PC-9 (cell line): ENCODE measurements around the gene MRPS25. TPM values are rescaled to one million over a fixed set of nuclear protein-coding genes. Genes with fewer than 3 reads are reported as not detected.

Experiments
- BruUV-seq: library from RNA; stranded (reverse); fragments of 400-500 nt; replicated peaks from 2 replicates; lab custom pipeline; 2021; lab: Mats Ljungman, UMichigan
- CTCF ChIA-PET: fragments of 300-600 bp; sonication (Branson Sonifier 250); formaldehyde crosslinking; loops from one replicate; lab custom pipeline; 2022; ENCODE audit warnings: antibody characterized with exemption; lab: Charles Lee
- POLR2A ChIA-PET: fragments of 300-600 bp; sonication (Branson Sonifier 250); formaldehyde crosslinking; loops from one replicate; lab custom pipeline; 2022; ENCODE audit warnings: antibody characterized with exemption; ENCODE audit not compliant: unreplicated experiment; lab: Charles Lee
- DNase-seq, 2 experiments: peaks; one replicate each; pipeline versions ENCODE4 v3.0.0 to v3.0.0-alpha.2; 2015 to 2022; ENCODE audit warnings: mixed read lengths in 1 of 2
- H2AFZ ChIP-seq: fragments of 200-600 bp; sonication (generic); 2 replicates; pipeline ENCODE4 v1.8.1; 2017; ENCODE audit warnings: antibody characterized with exemption
- H3F3A ChIP-seq: fragments of 200-600 bp; sonication (generic); 2 replicates; pipeline ENCODE4 v1.8.1; 2017; ENCODE audit warnings: antibody characterized with exemption, mild to moderate bottlenecking, low read depth; ENCODE audit not compliant: insufficient read depth
- H3K27ac ChIP-seq: fragments of 200-600 bp; sonication (generic); 2 replicates; pipeline ENCODE4 v1.6.1; 2016; ENCODE audit warnings: mixed run types
- H3K27me3 ChIP-seq: fragments of 200-600 bp; sonication (generic); 2 replicates; pipeline ENCODE4 v1.6.1; 2016; ENCODE audit warnings: low read depth, mixed run types; ENCODE audit not compliant: insufficient read depth
- H3K36me3 ChIP-seq: fragments of 200-600 bp; sonication (generic); 2 replicates; pipeline ENCODE4 v1.6.1; 2016; ENCODE audit warnings: low read depth, mixed run types
- H3K4me1 ChIP-seq: fragments of 200-600 bp; sonication (generic); replicated peaks from 2 replicates; pipeline ENCODE4 v1.6.1; 2016; ENCODE audit warnings: mixed run types; ENCODE audit not compliant: insufficient read depth
- H3K4me2 ChIP-seq: fragments of 200-600 bp; sonication (generic); 2 replicates; pipeline ENCODE4 v1.6.1; 2017; ENCODE audit warnings: mixed run types
- H3K4me3 ChIP-seq: fragments of 200-600 bp; sonication (generic); 2 replicates; pipeline ENCODE4 v1.6.1; 2016; ENCODE audit warnings: mixed run types
- H3K79me2 ChIP-seq: fragments of 200-600 bp; sonication (generic); 2 replicates; pipeline ENCODE4 v1.6.1; 2017; ENCODE audit warnings: low read depth, mixed run types
- H3K9me2 ChIP-seq: fragments of 200-600 bp; sonication (generic); 2 replicates; pipeline ENCODE4 v1.8.1; 2017; ENCODE audit warnings: mild to moderate bottlenecking; ENCODE audit not compliant: insufficient read depth
- H3K9me3 ChIP-seq: fragments of 200-600 bp; sonication (generic); 2 replicates; pipeline ENCODE4 v1.8.1; 2016; ENCODE audit warnings: low read depth; ENCODE audit not compliant: insufficient read depth
- H4K20me1 ChIP-seq: fragments of 200-600 bp; sonication (generic); 2 replicates; pipeline ENCODE4 v1.8.1; 2017; ENCODE audit not compliant: insufficient read depth
- EZH2 ChIP-seq: fragments of 200-600 bp; sonication (generic); IDR thresholded peaks from 2 replicates; pipeline ENCODE4 v1.8.0; 2017; ENCODE audit warnings: antibody characterized with exemption, low read depth
- intact Hi-C: fragments of 100-400 bp; cut with micrococcal nuclease; formaldehyde crosslinking; loops from one replicate; pipeline ENCODE4 v1.10.0; 2022; ENCODE audit not compliant: unreplicated experiment
- total RNA-seq: library from RNA; stranded (reverse); gene quantifications from 2 replicates; pipeline ENCODE4 v1.2.3, GENCODE V29; 2021
- TF ChIP-seq, protein P1 (sequence below): fragments of 200-600 bp; sonication (generic); conservative IDR thresholded peaks from 2 replicates; pipeline ENCODE4 v1.6.1; 2017; ENCODE audit warnings: mixed run types, antibody characterized with exemption, mild to moderate bottlenecking, moderate library complexity

The MRPS25 gene
- total RNA-seq, 1 experiment from 2014 or later, result 47.8 TPM

DNA sequence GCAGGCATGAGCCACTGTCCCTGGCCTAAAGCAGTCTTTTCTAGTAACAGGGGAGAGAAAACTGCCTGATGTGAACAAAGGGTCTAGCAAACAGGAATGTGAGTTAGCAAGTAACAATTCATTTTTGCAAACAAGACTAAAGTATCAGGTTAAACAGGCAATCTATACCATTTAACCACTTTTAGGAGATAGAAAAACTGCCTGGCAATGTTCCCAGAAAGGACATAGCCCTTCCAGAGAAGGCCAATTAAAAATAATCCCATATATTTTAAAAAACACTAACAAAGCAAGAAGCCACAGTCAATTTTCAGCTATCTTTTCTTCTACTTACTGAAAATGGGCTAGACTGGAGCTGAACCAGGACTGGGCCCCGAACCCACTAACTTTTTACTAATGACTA is 27.6 kb upstream of the MRPS25 start:
- no peak overlapping the region for H2AFZ ChIP-seq
- H3K9me2 ChIP-seq, result no peaks in the 10 kb centered on the region
- H3K27me3 ChIP-seq, result no peaks in the 10 kb centered on the region
- ChIA-PET CTCF (interaction anchor here (0.7 kb wide), 1 partner anchor 11 kb away, joined by 5 read pairs; no protein-coding TSS in a partner anchor), POLR2A (no interaction called here)
- H3K9me3 ChIP-seq, result no peaks in the 10 kb centered on the region
- H3F3A ChIP-seq, result peaks cover 3% of the 10 kb centered on the region; the same call in 1 of the 2 replicates
- H3K4me2 ChIP-seq, result no peak overlapping the region
- peaks cover 14% of the 10 kb centered on the region for H3K79me2 ChIP-seq
- no peak for DNase-seq
- H3K4me3 ChIP-seq, result no peak overlapping the region
- TF ChIP-seq, protein P1, sequence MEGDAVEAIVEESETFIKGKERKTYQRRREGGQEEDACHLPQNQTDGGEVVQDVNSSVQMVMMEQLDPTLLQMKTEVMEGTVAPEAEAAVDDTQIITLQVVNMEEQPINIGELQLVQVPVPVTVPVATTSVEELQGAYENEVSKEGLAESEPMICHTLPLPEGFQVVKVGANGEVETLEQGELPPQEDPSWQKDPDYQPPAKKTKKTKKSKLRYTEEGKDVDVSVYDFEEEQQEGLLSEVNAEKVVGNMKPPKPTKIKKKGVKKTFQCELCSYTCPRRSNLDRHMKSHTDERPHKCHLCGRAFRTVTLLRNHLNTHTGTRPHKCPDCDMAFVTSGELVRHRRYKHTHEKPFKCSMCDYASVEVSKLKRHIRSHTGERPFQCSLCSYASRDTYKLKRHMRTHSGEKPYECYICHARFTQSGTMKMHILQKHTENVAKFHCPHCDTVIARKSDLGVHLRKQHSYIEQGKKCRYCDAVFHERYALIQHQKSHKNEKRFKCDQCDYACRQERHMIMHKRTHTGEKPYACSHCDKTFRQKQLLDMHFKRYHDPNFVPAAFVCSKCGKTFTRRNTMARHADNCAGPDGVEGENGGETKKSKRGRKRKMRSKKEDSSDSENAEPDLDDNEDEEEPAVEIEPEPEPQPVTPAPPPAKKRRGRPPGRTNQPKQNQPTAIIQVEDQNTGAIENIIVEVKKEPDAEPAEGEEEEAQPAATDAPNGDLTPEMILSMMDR, result no peak
- TF ChIP-seq EZH2, result no peak
- no TSS peak for BruUV-seq
- intact Hi-C loops, result no loop called here
- H3K27ac ChIP-seq, result no peak overlapping the region
- H4K20me1 ChIP-seq, result no peaks in the 10 kb centered on the region
- peaks cover 12% of the 10 kb centered on the region; the same call in 1 of the 2 replicates for H3K36me3 ChIP-seq
- H3K4me1 ChIP-seq, result peaks cover 3% of the 10 kb centered on the region

DNA sequence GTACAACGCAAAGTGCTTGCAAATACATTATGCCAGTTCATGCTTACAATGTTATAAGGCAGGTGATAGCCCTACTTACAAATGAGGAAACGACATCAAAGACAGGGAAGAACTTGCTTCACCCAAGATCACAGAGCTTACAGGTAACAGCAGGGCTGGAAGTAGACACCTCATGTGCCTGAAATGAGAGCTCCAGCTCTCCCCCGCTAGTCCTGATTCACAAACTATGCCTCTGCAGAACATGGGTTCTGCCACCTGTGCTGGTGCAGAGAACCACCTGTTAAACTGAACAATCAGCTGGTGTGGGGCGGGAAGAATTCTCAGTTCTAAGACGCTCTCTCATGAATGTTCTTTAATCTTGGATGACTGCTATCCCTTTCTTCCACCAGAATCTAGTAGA is 26.5 kb upstream of the MRPS25 start:
- ChIA-PET CTCF (no interaction called here), POLR2A (no interaction called here)
- Histone ChIP-seq H3K9me3 (no peaks in the 10 kb centered on the region), H2AFZ (no peak overlapping the region), H3K27ac (no peak overlapping the region), H3K36me3 (peaks cover 12% of the 10 kb centered on the region; the same call in 1 of the 2 replicates), H3K4me3 (no peak overlapping the region), H3K4me2 (no peak overlapping the region), H3K4me1 (no peaks in the 10 kb centered on the region), H4K20me1 (no peaks in the 10 kb centered on the region), H3K27me3 (no peaks in the 10 kb centered on the region), H3K9me2 (no peaks in the 10 kb centered on the region), H3F3A (peaks cover 3% of the 10 kb centered on the region; the same call in 1 of the 2 replicates), H3K79me2 (peaks cover 2% of the 10 kb centered on the region; the same call in 1 of the 2 replicates)
- no TSS peak for BruUV-seq
- TF ChIP-seq, protein P1, result no peak
- no peak for TF ChIP-seq EZH2
- intact Hi-C loops, result no loop called here
- DNase-seq, result no peak

DNA sequence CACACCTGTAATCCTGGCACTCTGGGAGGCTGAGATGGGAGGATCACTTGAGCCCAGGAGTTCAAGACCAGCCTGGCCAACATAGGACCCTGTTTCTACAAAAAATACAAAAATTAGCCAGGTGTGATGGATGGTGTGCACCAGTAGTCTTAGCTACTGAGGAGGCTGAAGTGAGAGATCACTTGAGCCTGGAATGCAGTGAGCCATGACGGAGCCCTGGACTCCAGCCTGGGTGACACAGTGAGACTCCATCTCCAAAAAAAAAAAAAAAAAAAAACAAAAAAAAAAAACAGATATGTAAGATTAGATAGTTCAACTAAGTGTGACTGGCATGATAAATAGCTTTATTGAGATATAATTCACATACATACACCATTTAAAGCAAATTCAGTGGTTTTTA is 24.1 kb upstream of the MRPS25 start:
- BruUV-seq, result no TSS peak
- ChIA-PET POLR2A (no interaction called here), CTCF (no interaction called here)
- no peak overlapping the region for H3K27ac ChIP-seq
- intact Hi-C loops, result no loop called here
- DNase-seq, result no peak
- H4K20me1 ChIP-seq, result no peaks in the 10 kb centered on the region
- no peaks in the 10 kb centered on the region for H3K27me3 ChIP-seq
- no peak overlapping the region for H3K4me3 ChIP-seq
- no peaks in the 10 kb centered on the region for H3K9me3 ChIP-seq
- no peaks in the 10 kb centered on the region for H3K79me2 ChIP-seq
- no peak overlapping the region for H3K4me2 ChIP-seq
- no peak overlapping the region for H2AFZ ChIP-seq
- H3K4me1 ChIP-seq, result no peaks in the 10 kb centered on the region
- TF ChIP-seq EZH2, result no peak
- TF ChIP-seq, protein P1, result no peak
- H3F3A ChIP-seq, result peaks cover 3% of the 10 kb centered on the region; the same call in 1 of the 2 replicates
- H3K9me2 ChIP-seq, result no peaks in the 10 kb centered on the region
- peaks cover 16% of the 10 kb centered on the region for H3K36me3 ChIP-seq
